Activated CD4-positive, CD25-positive, alpha-beta regulatory T cell treated with anti-CD3 and anti-CD28 coated beads, Interleukin-2, amount 50 U/mL, for 16 hours (primary cell): Measurements from ENCODE around the gene KIFC3.
"Not testable (repeated sequence)": the region's sequence is repeated elsewhere in the genome, so short reads cannot be mapped to it uniquely, and the experiment has no call there.

Source experiments
- DNase-seq: peaks from one replicate; pipeline ENCODE4 v3.0.0-alpha.2; 2020; ENCODE audit warnings: low read depth, low spot score

The KIFC3 gene

GRCh38 chr16:57753448-57754353, 48.6 kb downstream of the KIFC3 start:
- no peak for DNase-seq

GRCh38 chr16:57752581-57753447, 49.5 kb downstream of the KIFC3 start:
- DNase-seq = no peak

- no peak for DNase-seq
Measured at GRCh38 chr16:57752203-57752580, 50.1 kb downstream of the KIFC3 start.

GRCh38 chr16:57751539-57752202, 50.6 kb downstream of the KIFC3 start:
- DNase-seq = no peak

- no peak for DNase-seq
Measured at GRCh38 chr16:57750796-57751538, 51.3 kb downstream of the KIFC3 start.

DNA sequence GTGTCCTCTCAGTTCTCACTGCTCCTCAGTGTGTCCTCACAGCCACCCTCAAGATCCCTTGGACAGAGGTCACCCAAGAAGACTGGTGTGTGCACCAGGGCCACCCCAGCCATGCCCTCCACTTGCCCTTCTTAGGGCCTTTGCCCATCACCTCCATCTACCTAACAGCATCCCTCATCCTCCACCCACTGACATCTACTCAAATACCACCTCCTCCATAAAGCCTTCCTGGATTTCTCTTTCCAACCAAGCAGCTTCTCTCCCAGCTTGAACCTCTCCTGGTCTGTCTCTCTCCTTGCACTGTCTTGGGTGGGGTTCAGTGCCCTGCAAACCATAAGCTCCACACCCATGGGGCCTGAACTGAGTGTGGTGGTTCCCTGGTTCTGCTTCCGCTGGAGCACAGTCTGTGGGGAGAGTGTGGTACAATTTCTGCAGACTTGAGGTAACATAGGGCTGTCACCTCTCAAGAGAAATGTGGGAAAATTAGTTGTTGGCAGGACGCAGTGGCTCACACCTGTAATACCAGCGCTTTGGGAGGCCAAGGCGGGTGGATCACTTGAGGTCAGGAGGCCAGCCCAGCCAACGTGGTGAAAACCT, 52.3 kb downstream of the KIFC3 start:
- no peak for DNase-seq

GRCh38 chr16:57749101-57749692, 53.1 kb downstream of the KIFC3 start:
- DNase-seq = no peak

- DNase-seq = no peak
Measured at GRCh38 chr16:57748596-57748995, 53.7 kb downstream of the KIFC3 start.

DNA sequence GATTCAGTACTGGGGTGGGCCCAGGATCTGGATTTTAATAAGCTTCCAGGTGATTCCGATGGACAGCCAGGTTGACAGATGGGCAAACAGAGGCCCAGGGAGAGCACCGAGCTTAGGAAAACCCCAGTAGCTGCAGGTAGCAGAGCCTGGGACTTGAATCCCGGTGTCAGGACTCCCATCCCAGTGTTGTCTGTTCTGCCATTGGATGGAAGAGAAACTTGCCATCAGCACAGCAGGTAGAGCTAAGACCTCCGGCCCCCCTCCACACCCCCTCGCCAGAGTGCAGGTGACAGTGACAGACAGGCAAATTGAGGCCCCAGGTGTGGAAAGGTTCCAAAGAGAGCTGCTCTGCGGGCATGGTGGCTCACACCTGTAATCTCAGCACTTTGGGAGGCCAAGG, 54.3 kb downstream of the KIFC3 start:
- no peak for DNase-seq

DNA sequence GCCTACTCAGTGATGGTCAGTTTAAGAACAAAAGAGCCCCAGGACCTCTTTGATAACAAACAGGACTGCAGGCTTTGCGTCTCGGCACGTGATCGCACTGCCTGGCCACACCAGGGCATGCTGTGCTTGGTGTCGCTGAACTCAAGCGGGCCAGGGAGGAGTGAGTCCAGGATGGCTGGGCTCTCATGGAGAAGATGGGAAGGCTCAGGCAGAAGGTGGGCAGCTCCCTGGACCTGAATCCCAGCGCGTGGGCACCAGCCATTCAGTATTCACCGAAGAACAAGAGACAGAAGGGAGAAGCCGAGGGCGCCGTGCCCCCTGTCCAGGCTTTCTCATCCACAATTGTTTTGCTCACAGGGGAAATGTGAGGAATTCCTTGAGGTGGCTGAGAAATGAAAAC, 54.8 kb downstream of the KIFC3 start:
- no peak for DNase-seq

GRCh38 chr16:57747091-57747490, 55.2 kb downstream of the KIFC3 start:
- no peak for DNase-seq

- DNase-seq = not testable (repeated sequence)
Measured at GRCh38 chr16:57746316-57746715, 56.0 kb downstream of the KIFC3 start.

DNA sequence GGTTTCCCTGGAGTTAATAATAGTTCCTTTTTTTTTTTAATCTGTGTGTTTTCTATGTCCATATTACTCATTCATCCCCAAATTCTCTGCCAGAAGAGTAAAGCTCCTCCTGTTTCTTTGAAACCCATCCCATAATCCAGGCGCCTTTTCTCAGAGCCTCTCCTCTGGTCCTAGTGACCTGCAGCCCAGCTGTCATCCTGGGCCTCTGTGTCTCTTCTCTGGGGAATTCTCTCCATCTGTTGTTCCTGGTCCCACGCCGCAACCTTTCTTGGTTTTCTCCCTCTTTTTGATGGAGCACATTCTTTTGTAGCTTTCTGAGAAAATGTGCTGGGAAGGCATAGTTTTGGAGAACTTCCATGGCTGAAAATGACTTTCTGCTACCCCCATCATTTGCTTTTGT, 56.5 kb downstream of the KIFC3 start:
- no peak for DNase-seq

DNA sequence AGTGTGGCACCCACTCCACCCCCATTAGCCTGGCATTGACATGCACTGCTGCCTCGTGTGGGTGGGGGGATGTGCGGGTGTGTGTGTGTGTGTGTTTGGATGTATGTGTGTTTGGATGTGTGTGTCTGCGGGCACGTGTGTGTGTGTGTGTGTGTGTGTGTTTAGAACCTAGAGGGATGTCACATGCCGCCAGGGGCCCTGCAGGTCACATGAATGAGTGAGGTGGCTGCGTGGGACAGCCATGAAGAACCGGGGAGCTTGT, 57.7 kb downstream of the KIFC3 start:
- DNase-seq = no peak

GRCh38 chr16:57743886-57744641, 58.2 kb downstream of the KIFC3 start:
- no peak for DNase-seq

DNA sequence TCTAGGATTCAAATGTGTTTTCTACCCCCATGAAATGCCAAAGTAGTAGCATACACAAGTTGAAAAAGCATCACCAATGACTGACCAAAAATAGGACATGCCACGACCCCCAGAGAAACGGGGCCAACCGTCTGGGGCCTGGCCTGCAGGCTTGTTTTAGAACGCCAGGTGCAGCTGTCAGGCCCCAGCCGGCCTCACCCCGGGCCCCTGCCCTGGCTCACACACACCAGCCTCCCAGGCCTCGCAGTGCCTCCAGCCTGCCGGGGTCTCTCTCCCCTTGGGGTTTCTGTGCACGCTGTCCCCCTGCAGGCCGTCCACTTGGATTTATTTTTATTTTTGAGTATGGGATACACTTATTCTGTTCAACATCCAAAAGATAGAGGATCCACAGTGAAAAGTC, 58.8 kb downstream of the KIFC3 start:
- DNase-seq = no peak

GRCh38 chr16:57742543-57742942, 59.7 kb downstream of the KIFC3 start:
- no peak for DNase-seq

GRCh38 chr16:57741660-57742191, 60.6 kb downstream of the KIFC3 start:
- no peak for DNase-seq

- no peak for DNase-seq
Measured at GRCh38 chr16:57740423-57741071, 61.7 kb downstream of the KIFC3 start.
